Naive thymus-derived CD4-positive, alpha-beta T cell (primary cell): ENCODE measurements around the gene F10. TPM values are rescaled to one million over a fixed set of nuclear protein-coding genes. Genes with fewer than 3 reads are reported as not detected.

Experiments used
- ATAC-seq: fragments of 150-1000 bp; cut with Tn5 transposase; 2 replicates; pipeline ENCODE4 v1.10.0; 2021; ENCODE audit warnings: mild to moderate bottlenecking, moderate library complexity
- CTCF ChIA-PET: fragments of 350-600 bp; sonication (Branson Sonifier 250); formaldehyde crosslinking; loops from one replicate; lab custom pipeline; 2021; ENCODE audit warnings: antibody characterized with exemption; lab: Charles Lee
- POLR2A ChIA-PET: fragments of 350-600 bp; sonication (Branson Sonifier 250); formaldehyde crosslinking; loops from one replicate; lab custom pipeline; 2021; ENCODE audit warnings: antibody characterized with exemption, inconsistent platforms; lab: Charles Lee
- DNase-seq, 9 donors: peaks; one replicate each; pipeline versions ENCODE4 v3.0.0 to v3.0.0-alpha.2; 2020 to 2022; ENCODE audit warnings: mixed read lengths in 1 of 9
- H3K27ac ChIP-seq: one replicate; pipeline ENCODE4 v1.7.0; 2013; ENCODE audit warnings: mild to moderate bottlenecking, low read depth, low read length, moderate library complexity
- H3K27me3 ChIP-seq, 2 donors: one replicate each; pipeline ENCODE4 v1.7.0; 2013; ENCODE audit warnings: low read length in 2 of 2, mild to moderate bottlenecking in 2 of 2, moderate library complexity in 2 of 2; ENCODE audit not compliant: control insufficient read depth in 2 of 2, insufficient read depth in 2 of 2
- H3K36me3 ChIP-seq, 3 experiments: 1 replicate in 2 of 3; 2 replicates in 1 of 3; pipeline ENCODE4 v1.7.0; 2013; ENCODE audit warnings: low read length in 3 of 3, mild to moderate bottlenecking in 3 of 3, moderate library complexity in 1 of 3; ENCODE audit not compliant: insufficient read depth in 3 of 3, control insufficient read depth in 2 of 3
- H3K4me1 ChIP-seq, 2 donors: one replicate each; pipeline ENCODE4 v1.7.0; 2013; ENCODE audit warnings: low read length in 2 of 2, mild to moderate bottlenecking in 2 of 2, moderate library complexity in 1 of 2; ENCODE audit not compliant: control insufficient read depth in 2 of 2, insufficient read depth in 2 of 2
- H3K4me3 ChIP-seq: 2 replicates; pipeline ENCODE4 v1.7.0; 2013; ENCODE audit warnings: mild to moderate bottlenecking, low read length
- H3K9me3 ChIP-seq, 3 experiments: 1 replicate in 2 of 3; 2 replicates in 1 of 3; pipeline ENCODE4 v1.7.0; 2013; ENCODE audit warnings: low read length in 3 of 3; ENCODE audit not compliant: control insufficient read depth in 2 of 3
- H3K27ac Mint-ChIP-seq, 9 donors: one replicate each; pipeline ENCODE4 v1.8.0; 2020 to 2022; ENCODE audit warnings: mixed read lengths in 9 of 9, mild to moderate bottlenecking in 8 of 9, moderate library complexity in 5 of 9, inconsistent platforms in 2 of 9
- H3K27me3 Mint-ChIP-seq, 5 donors: one replicate each; pipeline ENCODE4 v1.8.0; 2021 to 2022; ENCODE audit warnings: mixed read lengths in 5 of 5, mild to moderate bottlenecking in 1 of 5
- H3K36me3 Mint-ChIP-seq, 5 donors: one replicate each; pipeline ENCODE4 v1.8.0; 2020 to 2022; ENCODE audit warnings: mixed read lengths in 5 of 5, mild to moderate bottlenecking in 3 of 5, inconsistent platforms in 1 of 5
- H3K4me1 Mint-ChIP-seq, 7 donors: one replicate each; pipeline ENCODE4 v1.8.0; 2020 to 2022; ENCODE audit warnings: mixed read lengths in 7 of 7, mild to moderate bottlenecking in 3 of 7, inconsistent platforms in 1 of 7
- H3K4me3 Mint-ChIP-seq, 10 donors: one replicate each; pipeline ENCODE4 v1.8.0; 2020 to 2022; ENCODE audit warnings: mild to moderate bottlenecking in 10 of 10, mixed read lengths in 10 of 10, moderate library complexity in 6 of 10, inconsistent platforms in 2 of 10
- H3K9me3 Mint-ChIP-seq, 11 donors: one replicate each; pipeline ENCODE4 v1.8.0; 2020 to 2022; ENCODE audit warnings: mixed read lengths in 11 of 11, mild to moderate bottlenecking in 4 of 11, inconsistent platforms in 1 of 11, moderate library complexity in 1 of 11
- intact Hi-C, 2 donors: fragments of 100-400 bp; cut with micrococcal nuclease; formaldehyde crosslinking; loops; one replicate each; pipeline ENCODE4 v1.15.1; 2023
- polyA plus RNA-seq, 2 donors: library from polyadenylated mRNA; unstranded; fragments of 300-500 nt; fragmentation: Illumina TruSeq; gene quantifications; one replicate each; pipeline ENCODE4 v1.2.3, GENCODE V29; 2021
- total RNA-seq, 6 experiments: library from RNA in 5 of 6; stranded (reverse) in 5 of 6; gene quantifications; 1 replicate in 5 of 6; 2 replicates in 1 of 6; pipeline ENCODE4 v1.2.3 and lab custom pipeline; 2021 to 2026

F10 gene
- total and polyA plus RNA-seq, 7 experiments from 2014 or later = not detected

- Mint-ChIP-seq H3K9me3 (peaks cover 0 to 13% (median 0%) of the 10 kb centered on the region in 11 donors), H3K36me3 (peaks cover 0 to 7% (median 0%) of the 10 kb centered on the region in 5 donors), H3K4me1 (peaks cover 9 to 24% (median 15%) of the 10 kb centered on the region in 7 donors), H3K27me3 (peaks cover 0 to 18% (median 7%) of the 10 kb centered on the region in 5 donors), H3K4me3 (no peak overlapping the region), H3K27ac (no peak overlapping the region)
- Histone ChIP-seq H3K4me3 (no peak overlapping the region), H3K36me3 (no peaks in the 10 kb centered on the region), H3K27ac (no peak overlapping the region), H3K9me3 (no peaks in the 10 kb centered on the region), H3K27me3 (no peaks in the 10 kb centered on the region), H3K4me1 (peaks cover 15 to 16% of the 10 kb centered on the region in 2 donors)
- ChIA-PET CTCF (no interaction called here), POLR2A (no interaction called here)
- ATAC-seq (no peak), DNase-seq (no peak)
- intact Hi-C loops = loop anchor here in 1 of 2 donors (5.0 kb wide), 1 partner anchor 667 kb away; no protein-coding TSS in a partner anchor
Measured at GRCh38 chr13:113149711-113150549, 27.3 kb downstream of the F10 start.

DNA sequence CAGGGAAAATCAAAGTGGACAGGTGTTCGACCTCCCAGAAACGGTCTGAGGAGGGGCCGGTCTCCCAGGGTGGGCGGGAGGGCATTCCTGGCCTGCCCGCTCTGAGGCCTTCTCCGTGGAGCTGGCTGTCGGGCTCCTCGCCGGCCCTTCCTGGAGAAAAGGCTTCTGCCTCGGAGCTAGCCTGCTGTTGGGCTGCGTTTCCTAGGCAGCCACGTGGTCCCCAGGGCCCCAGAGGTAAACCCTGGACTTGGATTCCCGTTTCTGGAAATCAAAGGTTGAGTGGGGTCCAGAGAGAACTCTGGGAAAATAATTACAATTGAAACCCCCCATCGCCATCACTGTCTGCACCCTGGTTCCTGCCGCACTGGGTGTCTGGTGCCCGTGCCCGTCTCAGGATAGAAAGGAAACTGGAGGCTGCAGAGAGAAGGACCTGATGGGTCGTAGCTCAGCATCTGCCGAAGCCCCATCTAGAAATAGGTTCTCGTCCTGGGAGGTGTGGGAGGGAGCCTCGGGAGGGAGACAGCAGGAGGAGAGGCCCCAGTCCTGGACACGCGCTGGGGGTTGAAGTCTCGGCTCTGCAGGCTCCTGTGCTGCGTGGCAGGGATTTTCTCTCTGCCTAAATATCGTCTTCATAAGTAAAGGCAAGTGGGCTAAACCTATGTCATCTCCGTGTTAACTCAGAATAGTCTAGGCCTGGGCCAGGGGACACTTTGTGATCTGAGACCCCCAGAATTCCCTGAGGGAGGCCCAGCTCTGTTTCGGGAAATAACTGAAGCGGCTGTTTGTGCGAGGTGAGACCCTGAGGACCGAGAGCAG is 28.2 kb downstream of the F10 start:
- H3K4me3 ChIP-seq = no peak overlapping the region
- DNase-seq = no peak
- peak overlapping the region in 2 of 9 donors; percentile 23 to 72 for H3K27ac Mint-ChIP-seq
- intact Hi-C loops = loop anchor here in 1 of 2 donors (5.0 kb wide), 1 partner anchor 667 kb away; no protein-coding TSS in a partner anchor
- H3K4me3 Mint-ChIP-seq = peak overlapping the region in 5 of 10 donors; percentile 23 to 99 (median 71)
- CTCF ChIA-PET = no interaction called here
- no peaks in the 10 kb centered on the region for H3K9me3 ChIP-seq
- H3K36me3 Mint-ChIP-seq = peaks cover 0 to 14% (median 0%) of the 10 kb centered on the region in 5 donors
- no peak overlapping the region for H3K27ac ChIP-seq
- ATAC-seq = no peak
- H3K36me3 ChIP-seq = no peaks in the 10 kb centered on the region
- peaks cover 9 to 26% (median 21%) of the 10 kb centered on the region in 7 donors for H3K4me1 Mint-ChIP-seq
- H3K9me3 Mint-ChIP-seq = peaks cover 0 to 16% (median 3%) of the 10 kb centered on the region in 11 donors
- peaks cover 15 to 16% of the 10 kb centered on the region in 2 donors for H3K4me1 ChIP-seq
- H3K27me3 ChIP-seq = no peaks in the 10 kb centered on the region
- POLR2A ChIA-PET = no interaction called here
- H3K27me3 Mint-ChIP-seq = peaks cover 0 to 23% (median 7%) of the 10 kb centered on the region in 5 donors

DNA sequence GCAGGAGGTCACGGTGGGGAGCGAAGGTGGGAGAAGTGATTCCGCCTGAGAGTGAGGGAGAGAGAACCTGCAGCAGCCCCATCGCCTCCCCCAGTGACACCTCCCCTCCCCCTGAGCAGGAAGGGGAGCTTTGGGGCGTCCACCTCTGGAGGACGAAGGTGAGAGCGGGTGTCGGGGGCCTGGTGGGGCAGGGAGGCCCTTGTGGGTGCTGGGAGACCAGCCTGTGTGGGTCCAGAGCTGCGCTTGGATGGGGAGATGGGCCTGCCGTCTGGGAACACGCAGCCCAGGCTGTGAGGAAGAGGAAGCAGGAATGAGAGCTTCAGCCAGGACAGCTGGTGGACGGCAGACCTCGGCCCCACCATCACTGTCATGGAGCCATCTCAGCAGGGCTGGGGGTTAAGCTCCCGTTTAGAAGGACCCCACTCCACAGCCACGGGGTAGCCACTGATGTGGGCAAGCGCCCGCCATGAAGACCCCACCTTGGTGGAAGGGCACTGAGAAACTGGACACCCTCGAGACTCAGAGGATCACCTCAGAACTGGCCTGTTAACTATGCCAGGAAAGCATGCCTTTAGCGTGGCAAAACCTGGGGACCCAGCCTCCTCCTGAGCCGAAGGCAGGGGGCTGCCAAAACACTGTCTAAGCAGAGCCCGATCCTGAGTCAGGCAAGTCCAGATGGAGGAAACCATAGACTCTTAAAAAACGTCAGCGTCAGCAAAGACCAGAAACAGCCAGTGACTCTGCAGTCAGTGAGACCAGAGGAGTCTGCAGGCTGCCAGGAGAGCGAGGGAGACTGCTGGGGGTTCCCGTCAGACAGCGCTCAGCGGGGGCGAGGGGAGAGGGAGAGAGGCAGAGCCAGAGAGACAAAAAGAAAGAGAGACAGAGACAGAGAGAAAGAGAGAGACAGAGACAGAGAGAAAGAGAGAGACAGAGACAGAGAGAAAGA is 29.4 kb downstream of the F10 start:
- Mint-ChIP-seq H3K27me3 (peaks cover 0 to 24% (median 7%) of the 10 kb centered on the region in 5 donors), H3K9me3 (peaks cover 0 to 16% (median 4%) of the 10 kb centered on the region in 11 donors), H3K4me1 (peaks cover 9 to 26% (median 21%) of the 10 kb centered on the region in 7 donors), H3K4me3 (peak overlapping the region; percentile 78 to 99 (median 92)), H3K27ac (peak overlapping the region; percentile 39 to 98 (median 83)), H3K36me3 (peaks cover 0 to 21% (median 0%) of the 10 kb centered on the region in 5 donors)
- Histone ChIP-seq H3K4me1 (peaks cover 15 to 16% of the 10 kb centered on the region in 2 donors), H3K9me3 (no peaks in the 10 kb centered on the region), H3K27me3 (no peaks in the 10 kb centered on the region), H3K4me3 (peak overlapping the region; percentile 82), H3K36me3 (no peaks in the 10 kb centered on the region), H3K27ac (no peak overlapping the region)
- intact Hi-C loops = loop anchor here in 1 of 2 donors (5.0 kb wide), 1 partner anchor 665 kb away; no protein-coding TSS in a partner anchor
- ATAC-seq (peak; percentile 13), DNase-seq (no peak)
- POLR2A ChIA-PET = interaction anchor here (1.0 kb wide), 1 partner anchor 58 kb away, joined by 3 read pairs; no protein-coding TSS in a partner anchor
- CTCF ChIA-PET = no interaction called here

DNA sequence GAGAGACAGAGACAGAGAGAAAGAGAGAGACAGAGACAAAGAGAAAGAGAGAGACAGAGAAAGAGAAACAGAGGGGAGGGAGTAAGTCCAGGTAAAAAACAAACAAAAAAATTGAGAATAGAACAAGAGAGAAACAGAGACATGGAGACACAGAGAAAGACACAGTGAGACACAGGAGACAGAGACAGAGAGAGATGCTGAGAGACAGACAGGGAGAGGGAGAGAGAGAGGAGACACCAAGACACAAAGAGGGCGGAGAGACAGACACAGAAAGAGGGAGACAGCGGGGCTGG is 30.0 kb downstream of the F10 start:
- intact Hi-C loops = loop anchor here in 1 of 2 donors (5.0 kb wide), 1 partner anchor 665 kb away; no protein-coding TSS in a partner anchor
- ChIA-PET POLR2A (no interaction called here), CTCF (no interaction called here)
- H3K4me3 Mint-ChIP-seq = peak overlapping the region; percentile 78 to 99 (median 92)
- ATAC-seq = no peak
- Histone ChIP-seq H3K27ac (no peak overlapping the region), H3K4me3 (peak overlapping the region; percentile 82), H3K36me3 (no peaks in the 10 kb centered on the region), H3K27me3 (no peaks in the 10 kb centered on the region), H3K4me1 (peaks cover 15 to 16% of the 10 kb centered on the region in 2 donors), H3K9me3 (no peaks in the 10 kb centered on the region)
- H3K27me3 Mint-ChIP-seq = peaks cover 0 to 27% (median 7%) of the 10 kb centered on the region in 5 donors
- peaks cover 9 to 26% (median 21%) of the 10 kb centered on the region in 7 donors for H3K4me1 Mint-ChIP-seq
- peaks cover 0 to 26% (median 0%) of the 10 kb centered on the region in 5 donors for H3K36me3 Mint-ChIP-seq
- DNase-seq = no peak
- peak overlapping the region; percentile 43 to 98 (median 83) for H3K27ac Mint-ChIP-seq
- peaks cover 0 to 19% (median 4%) of the 10 kb centered on the region in 11 donors for H3K9me3 Mint-ChIP-seq

GRCh38 chr13:113152984-113153809 is 30.6 kb downstream of the F10 start:
- H3K4me3 Mint-ChIP-seq = peak overlapping the region; percentile 78 to 99 (median 92)

More at GRCh38 chr13:113152984-113153809, 30.6 kb downstream of the F10 start:
- Mint-ChIP-seq H3K27ac (peak overlapping the region; percentile 43 to 98 (median 87)), H3K4me1 (peaks cover 9 to 26% (median 21%) of the 10 kb centered on the region in 7 donors), H3K9me3 (peaks cover 0 to 19% (median 4%) of the 10 kb centered on the region in 11 donors), H3K27me3 (peaks cover 0 to 27% (median 7%) of the 10 kb centered on the region in 5 donors), H3K36me3 (peaks cover 0 to 26% (median 0%) of the 10 kb centered on the region in 5 donors)
- peak; percentile 34 for ATAC-seq
- H3K27ac ChIP-seq = peak overlapping the region; percentile 68
- ChIA-PET CTCF (no interaction called here), POLR2A (interaction anchor here (2.8 kb wide), 1 partner anchor 56 kb away, joined by 19 read pairs; the partner anchor contains the start of genes CUL4A and PCID2)
- intact Hi-C loops = loop anchor here (1.0 to 5.0 kb wide), 3 partner anchors 57 to 664 kb away; no protein-coding TSS in a partner anchor
- no peaks in the 10 kb centered on the region for H3K27me3 ChIP-seq
- no peaks in the 10 kb centered on the region for H3K9me3 ChIP-seq
- DNase-seq = peak in 6 of 9 donors; percentile 25 to 39 (median 32)
- peaks cover 15 to 16% of the 10 kb centered on the region in 2 donors for H3K4me1 ChIP-seq
- H3K36me3 ChIP-seq = no peaks in the 10 kb centered on the region
- H3K4me3 ChIP-seq = peak overlapping the region; percentile 82
